Left ventricle myocardium inferior (tissue), 1 donor: ENCODE measurements around the gene B3GNT7. TPM values are rescaled to one million over a fixed set of nuclear protein-coding genes. Genes with fewer than 3 reads are reported as not detected.

Experiments used
- DNase-seq: peaks from one replicate; pipeline ENCODE4 v3.0.0-alpha.2; 2020
- H3K27ac ChIP-seq: fragments of 200-600 bp; replicated peaks from 2 replicates; pipeline ENCODE4 v1.8.0; 2021
- H3K27me3 ChIP-seq: fragments of 200-600 bp; 2 replicates; pipeline ENCODE4 v1.8.0; 2021; ENCODE audit warnings: low read depth
- H3K36me3 ChIP-seq: fragments of 200-600 bp; 2 replicates; pipeline ENCODE4 v1.8.0; 2021
- H3K4me1 ChIP-seq: fragments of 200-600 bp; 2 replicates; pipeline ENCODE4 v1.8.0; 2021
- H3K4me3 ChIP-seq: fragments of 200-600 bp; 2 replicates; pipeline ENCODE4 v1.8.0; 2021; ENCODE audit warnings: mild to moderate bottlenecking, moderate library complexity
- H3K9me3 ChIP-seq: fragments of 200-600 bp; replicated peaks from 2 replicates; pipeline ENCODE4 v1.8.0; 2021
- intact Hi-C: fragments of 100-400 bp; cut with micrococcal nuclease; formaldehyde crosslinking; loops from one replicate; pipeline ENCODE4 v1.11.0; 2022
- total RNA-seq: library from RNA; stranded (reverse); fragmentation: NEBNext Ultra II Directional; extraction: Animal tissue kit (Norgen Biotek cat#: 25700); gene quantifications from one replicate; pipeline ENCODE4 v1.2.1, GENCODE V29; 2021
- TF ChIP-seq, protein P1 (sequence below): fragments of 200-600 bp; IDR thresholded peaks from 2 replicates; pipeline ENCODE4 v1.8.0; 2021; ENCODE audit warnings: antibody characterized with exemption, mild to moderate bottlenecking, borderline replicate concordance
- donor health status: DM: no; HTN: yes; CAD: no; lungs with severe emphysema.

The B3GNT7 gene
- total RNA-seq, 1 donor from 2014 or later = 2.4 TPM

DNA sequence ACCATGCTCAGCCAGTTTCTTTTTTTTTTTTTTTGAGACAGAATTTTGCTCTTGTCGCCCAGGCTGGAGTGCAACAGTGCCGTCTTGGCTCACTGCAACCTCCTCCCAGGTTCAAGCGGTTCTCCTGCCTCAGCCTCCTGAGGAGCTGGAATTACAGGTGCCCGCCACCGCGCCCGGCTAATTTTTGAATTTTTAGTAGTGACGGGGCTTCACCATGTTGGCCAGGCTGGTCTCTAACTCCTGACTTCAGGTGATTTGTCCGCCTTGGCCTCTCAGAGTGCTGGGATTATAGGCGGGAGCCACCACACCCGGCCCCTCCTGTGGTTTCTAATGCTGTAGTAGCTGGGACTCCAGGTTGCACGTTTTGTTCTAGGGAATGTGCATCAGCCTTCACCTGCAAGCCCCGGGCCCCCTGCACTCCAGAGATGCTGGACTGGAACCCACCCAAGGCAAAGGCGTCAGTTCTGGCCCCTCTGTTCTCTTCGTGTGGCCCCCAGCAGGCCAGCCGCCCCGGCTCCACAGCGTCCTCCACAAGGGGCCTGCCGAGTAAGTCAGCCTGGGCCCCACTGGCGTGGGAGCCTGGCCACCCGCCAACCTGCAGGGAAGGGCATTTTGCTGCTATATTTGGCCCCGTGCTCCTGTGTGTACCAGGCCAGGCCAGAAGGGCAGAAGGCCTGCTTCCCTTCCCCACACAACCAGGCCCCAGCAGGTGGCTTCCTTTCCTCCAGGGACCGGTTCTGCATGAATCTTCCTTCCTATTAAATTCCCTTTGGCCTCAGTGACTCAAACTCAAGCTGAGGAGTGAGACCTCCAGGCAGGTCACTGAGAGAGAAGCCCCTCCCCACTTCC is 25.7 kb upstream of the B3GNT7 start:
- no peaks in the 10 kb centered on the region for H3K9me3 ChIP-seq
- DNase-seq = peak; percentile 60

DNA sequence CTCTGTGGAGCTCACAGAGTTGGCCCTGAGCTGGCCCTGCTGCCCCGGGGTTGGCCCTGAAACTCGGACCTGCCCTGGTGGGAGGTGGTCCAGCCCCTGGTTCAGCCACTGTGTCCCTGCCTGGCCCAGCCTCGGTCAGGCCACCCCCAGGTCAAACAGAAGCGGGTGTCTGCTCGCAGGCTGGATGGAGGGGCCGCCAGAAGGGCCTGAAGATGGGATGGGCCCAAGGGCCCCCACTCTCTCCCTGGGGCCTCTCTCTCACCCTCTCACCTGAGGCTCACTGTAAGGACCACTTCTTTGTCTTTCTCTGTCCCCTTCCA is 25.1 kb upstream of the B3GNT7 start:
- DNase-seq = no peak
- H3K27ac ChIP-seq = peak overlapping the region; percentile 69

More for the DNA sequence above, 25.7 kb upstream of the B3GNT7 start:
- Histone ChIP-seq H3K27ac (peak overlapping the region; percentile 69), H3K4me1 (peaks cover 22% of the 10 kb centered on the region), H3K4me3 (no peak overlapping the region), H3K36me3 (no peaks in the 10 kb centered on the region), H3K27me3 (no peaks in the 10 kb centered on the region)
- intact Hi-C loops = no loop called here
- TF ChIP-seq, protein P1, sequence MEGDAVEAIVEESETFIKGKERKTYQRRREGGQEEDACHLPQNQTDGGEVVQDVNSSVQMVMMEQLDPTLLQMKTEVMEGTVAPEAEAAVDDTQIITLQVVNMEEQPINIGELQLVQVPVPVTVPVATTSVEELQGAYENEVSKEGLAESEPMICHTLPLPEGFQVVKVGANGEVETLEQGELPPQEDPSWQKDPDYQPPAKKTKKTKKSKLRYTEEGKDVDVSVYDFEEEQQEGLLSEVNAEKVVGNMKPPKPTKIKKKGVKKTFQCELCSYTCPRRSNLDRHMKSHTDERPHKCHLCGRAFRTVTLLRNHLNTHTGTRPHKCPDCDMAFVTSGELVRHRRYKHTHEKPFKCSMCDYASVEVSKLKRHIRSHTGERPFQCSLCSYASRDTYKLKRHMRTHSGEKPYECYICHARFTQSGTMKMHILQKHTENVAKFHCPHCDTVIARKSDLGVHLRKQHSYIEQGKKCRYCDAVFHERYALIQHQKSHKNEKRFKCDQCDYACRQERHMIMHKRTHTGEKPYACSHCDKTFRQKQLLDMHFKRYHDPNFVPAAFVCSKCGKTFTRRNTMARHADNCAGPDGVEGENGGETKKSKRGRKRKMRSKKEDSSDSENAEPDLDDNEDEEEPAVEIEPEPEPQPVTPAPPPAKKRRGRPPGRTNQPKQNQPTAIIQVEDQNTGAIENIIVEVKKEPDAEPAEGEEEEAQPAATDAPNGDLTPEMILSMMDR = no peak

DNA sequence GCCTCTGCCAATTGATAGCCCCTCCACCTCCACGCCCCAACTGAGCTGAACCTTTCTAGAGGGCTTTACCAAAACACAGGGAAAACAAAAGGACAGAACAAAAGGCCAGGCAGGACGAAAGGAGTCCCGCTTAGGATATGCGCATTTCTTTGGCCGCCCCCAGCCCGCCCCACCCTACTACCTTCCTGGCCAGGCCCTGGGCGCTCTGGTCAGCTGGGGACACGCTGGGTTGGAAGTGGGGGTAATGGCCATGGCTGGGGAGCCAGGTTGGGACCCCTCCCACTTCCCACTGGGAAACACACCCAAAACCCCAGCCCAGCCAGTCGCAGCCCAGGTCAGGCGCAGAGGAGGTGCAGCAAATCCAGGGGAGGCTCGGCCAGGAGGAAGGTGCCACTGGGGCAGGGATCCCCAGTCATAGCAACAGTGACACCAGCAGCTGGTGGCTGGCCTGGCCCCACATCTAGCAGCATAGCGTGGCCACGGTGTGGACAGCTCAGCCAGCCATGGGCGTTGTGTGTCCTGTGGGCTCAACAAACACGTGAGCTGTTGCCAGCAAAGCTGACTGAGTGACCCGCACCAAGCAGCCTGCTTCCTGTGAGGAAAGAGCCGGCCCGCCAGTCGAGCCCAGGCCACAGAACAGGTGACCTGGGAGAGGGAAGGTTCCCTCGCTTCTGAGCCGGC is 24.6 kb upstream of the B3GNT7 start:
- no peaks in the 10 kb centered on the region for H3K36me3 ChIP-seq
- TF ChIP-seq, protein P1 = no peak
- intact Hi-C loops = no loop called here
- H3K4me3 ChIP-seq = no peak overlapping the region
- H3K27me3 ChIP-seq = no peaks in the 10 kb centered on the region
- H3K9me3 ChIP-seq = no peaks in the 10 kb centered on the region
- peaks cover 17% of the 10 kb centered on the region for H3K4me1 ChIP-seq
- H3K27ac ChIP-seq = peak overlapping the region; percentile 69
- no peak for DNase-seq

More for the DNA sequence above, 25.1 kb upstream of the B3GNT7 start:
- TF ChIP-seq, protein P1 = no peak
- Histone ChIP-seq H3K9me3 (no peaks in the 10 kb centered on the region), H3K4me3 (no peak overlapping the region), H3K4me1 (peaks cover 17% of the 10 kb centered on the region), H3K27me3 (no peaks in the 10 kb centered on the region), H3K36me3 (no peaks in the 10 kb centered on the region)
- intact Hi-C loops = no loop called here

DNA sequence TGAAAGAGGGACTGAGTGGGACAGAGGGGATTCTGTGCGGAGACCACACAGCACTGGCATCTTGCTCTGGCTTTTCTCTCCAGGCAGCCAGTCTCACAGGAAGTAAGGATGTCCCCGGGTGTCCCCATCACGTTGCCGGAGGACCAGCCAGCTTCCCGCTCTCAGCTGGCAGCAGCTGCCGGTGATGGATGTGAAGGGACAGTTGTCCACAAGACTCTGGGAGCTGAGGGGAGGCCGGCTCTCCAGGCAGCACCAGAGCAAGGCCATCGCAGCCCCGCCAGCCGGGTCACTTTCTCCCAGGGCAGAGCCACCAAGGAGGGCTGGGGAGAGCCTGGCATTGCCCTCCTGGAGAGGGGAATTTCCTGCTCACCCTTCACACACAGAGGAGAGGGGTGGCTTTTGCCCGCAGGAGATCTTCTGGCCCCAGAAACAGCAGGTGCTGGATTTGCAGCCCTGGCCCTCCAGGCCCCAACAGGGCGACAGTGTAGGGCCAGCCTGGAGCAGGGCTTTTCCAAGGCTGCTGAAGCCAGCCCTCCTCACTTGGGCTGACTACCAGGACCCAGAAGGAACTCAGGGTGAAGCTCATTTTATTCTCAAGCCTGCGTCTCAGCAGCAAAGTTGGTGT is 24.0 kb upstream of the B3GNT7 start:
- DNase-seq = no peak

DNA sequence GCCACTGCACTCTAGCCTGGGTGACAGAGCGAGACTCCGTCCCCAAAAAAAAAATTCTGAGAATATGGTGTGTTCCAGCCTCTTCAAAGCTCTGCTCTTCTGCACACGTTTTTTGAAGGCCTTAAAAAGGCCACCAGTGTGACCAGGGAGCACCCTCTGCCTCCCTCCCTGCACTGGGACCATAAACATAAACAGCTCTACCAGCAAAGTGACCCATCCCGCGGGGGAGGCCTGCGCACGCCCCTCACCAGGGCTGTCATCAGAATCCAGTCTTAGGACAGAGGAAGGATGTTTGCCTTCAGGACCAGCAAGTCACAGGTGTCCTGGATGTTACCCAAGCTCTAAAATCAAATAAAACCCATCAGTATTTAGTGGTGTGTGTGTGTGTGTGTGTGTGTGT is 23.2 kb upstream of the B3GNT7 start:
- DNase-seq = no peak
- H3K27me3 ChIP-seq = no peaks in the 10 kb centered on the region
- no peaks in the 10 kb centered on the region for H3K9me3 ChIP-seq
- no peak overlapping the region for H3K27ac ChIP-seq
- H3K4me1 ChIP-seq = peaks cover 17% of the 10 kb centered on the region
- intact Hi-C loops = no loop called here
- H3K36me3 ChIP-seq = no peaks in the 10 kb centered on the region
- TF ChIP-seq, protein P1 = no peak
- no peak overlapping the region for H3K4me3 ChIP-seq

More for the DNA sequence above, 24.0 kb upstream of the B3GNT7 start:
- H3K27me3 ChIP-seq = no peaks in the 10 kb centered on the region
- TF ChIP-seq, protein P1 = no peak
- intact Hi-C loops = no loop called here
- H3K36me3 ChIP-seq = no peaks in the 10 kb centered on the region
- no peaks in the 10 kb centered on the region for H3K9me3 ChIP-seq
- H3K27ac ChIP-seq = no peak overlapping the region
- H3K4me3 ChIP-seq = no peak overlapping the region
- H3K4me1 ChIP-seq = peaks cover 17% of the 10 kb centered on the region
